Stimulated activated CD8-positive, alpha-beta memory T cell treated with anti-CD3 and anti-CD28 coated beads, Interleukin-2, amount 100 ng/mL, for 1 hour (primary cell): Measurements from ENCODE around the gene DAP3.
"Not testable (repeated sequence)": the region's sequence is repeated elsewhere in the genome, so short reads cannot be mapped to it uniquely, and the experiment has no call there.

ENCODE experiments used
- DNase-seq, 2 donors: peaks; one replicate each; pipeline ENCODE4 v3.0.0-alpha.2; 2020; ENCODE audit warnings: low read depth in 2 of 2

DAP3 gene

DNA sequence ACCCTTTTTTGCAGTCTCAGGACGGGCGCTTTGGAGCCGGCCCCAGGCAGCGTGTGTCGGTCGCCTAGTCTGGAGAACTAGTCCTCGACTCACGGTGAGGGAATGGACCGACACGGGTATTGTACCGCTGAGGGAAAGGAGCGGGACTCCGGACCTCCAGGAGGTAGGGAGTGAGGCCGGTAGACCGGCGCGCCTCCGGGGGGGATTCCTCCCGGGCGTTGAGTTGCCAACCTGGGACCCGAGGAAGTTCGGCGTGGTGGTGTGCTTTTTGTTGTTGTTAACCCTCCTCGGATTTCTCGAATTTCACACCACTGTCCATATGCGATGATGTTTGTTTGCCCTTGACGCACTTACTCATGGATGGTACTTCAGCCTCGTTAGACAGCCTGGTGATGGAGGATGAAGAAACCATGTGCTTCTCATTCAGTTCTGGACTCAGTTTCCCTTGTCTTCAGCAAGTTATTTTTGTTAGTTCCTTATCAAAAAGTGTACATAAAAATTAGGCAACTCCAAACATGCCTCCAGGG is at the start of gene DAP3:
TSS of gene DAP3 (plus strand) at position 11 of the 527 bp plus-strand sequence. CDS start 20,689 bp downstream, outside the sequence.
- not testable (repeated sequence) for DNase-seq

DNA sequence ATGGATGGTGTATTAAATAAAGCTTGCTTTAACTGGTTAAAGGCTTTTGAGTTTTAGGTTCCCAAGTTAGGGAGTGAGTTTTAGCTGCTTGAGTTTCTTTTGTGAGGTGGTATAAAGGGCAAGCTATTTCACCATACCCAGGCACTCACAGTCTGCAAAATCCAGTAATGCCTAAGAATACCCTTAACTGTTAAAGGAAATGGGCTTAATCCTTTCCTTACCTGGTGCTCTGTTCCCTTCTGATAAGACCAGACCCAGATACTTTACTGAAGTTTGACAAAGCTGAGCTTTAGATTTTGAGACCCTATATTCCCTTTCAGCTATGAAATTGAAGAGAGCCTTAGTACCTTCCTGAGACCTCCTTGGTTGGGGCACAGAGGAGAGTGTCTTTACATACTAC is 48.5 kb upstream of the DAP3 start:
- no peak for DNase-seq

DNA sequence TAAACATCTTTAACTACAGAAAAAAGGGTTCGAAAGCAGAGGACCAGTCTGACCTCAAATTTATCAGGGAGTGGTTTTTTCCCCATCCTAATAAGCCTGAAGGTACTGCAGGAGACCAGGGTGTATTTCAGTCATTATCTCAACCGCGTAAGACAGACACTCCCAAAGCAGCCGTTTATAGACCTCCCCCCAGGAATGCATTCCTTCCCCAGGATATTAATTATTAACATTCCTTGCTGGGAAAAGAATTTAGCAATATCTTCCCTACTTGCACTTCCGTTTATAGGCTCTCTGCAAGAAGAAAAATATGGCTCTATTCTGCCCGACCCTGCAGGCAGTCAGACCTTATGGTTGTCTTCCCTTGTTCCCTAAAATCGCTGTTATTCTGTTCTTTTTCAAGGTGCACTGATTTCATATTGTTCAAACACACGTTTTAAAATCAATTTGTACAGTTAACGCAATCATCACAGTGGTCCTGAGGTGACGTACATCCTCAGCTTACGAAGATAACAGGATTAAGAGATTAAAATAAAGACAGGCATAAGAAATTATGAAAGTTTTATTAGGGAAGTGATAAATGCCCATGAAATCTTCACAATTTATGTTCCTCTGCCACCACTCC is 46.2 kb upstream of the DAP3 start:
- not testable (repeated sequence) for DNase-seq

DNA sequence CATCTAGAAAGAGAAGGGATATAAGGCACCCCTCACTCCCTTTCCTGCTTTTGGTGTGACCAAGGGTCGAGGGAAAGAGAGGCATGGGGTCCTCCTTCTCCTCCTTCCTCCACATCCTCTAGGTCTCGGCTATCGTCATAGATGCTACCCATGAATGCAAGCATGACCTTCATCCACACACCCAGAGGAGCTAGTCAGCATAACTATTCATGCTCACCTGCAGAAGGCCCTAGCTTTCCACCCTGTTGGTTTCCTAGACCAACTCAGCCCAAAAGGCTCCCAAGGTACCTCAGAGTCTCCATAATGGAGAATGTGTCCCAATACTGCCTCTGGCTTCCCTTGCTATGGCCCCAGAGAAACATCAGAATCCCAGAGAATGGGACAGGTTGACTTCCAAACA is 45.7 kb upstream of the DAP3 start:
- DNase-seq: no peak

DNA sequence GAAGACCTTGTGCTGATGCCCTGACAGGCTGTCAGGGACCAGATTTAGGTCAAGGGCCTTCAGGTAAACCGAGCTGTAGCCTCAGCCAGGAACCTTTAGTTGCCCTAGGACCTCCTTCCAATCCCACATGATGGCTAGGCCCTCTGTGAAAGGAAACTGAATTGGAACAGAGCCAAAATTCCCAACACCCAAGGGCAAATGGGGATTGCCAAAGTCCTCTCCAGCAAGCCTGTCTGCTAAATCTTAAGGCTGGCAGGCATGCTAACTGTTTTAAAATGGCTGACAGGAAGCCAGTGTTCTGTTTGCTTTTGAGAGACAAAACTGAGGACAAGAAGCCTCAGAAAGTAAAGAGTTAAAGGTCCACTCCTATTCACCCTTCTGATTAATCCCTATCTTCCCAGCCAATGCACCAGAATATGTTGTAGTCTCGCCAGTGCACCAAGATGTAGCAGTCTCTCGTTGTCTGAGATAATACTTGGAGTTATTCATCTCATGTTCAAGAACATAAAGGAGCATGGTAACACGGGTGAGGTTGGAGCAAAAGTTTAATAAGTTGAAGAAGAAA is 43.8 kb upstream of the DAP3 start:
- DNase-seq: no peak

DNA sequence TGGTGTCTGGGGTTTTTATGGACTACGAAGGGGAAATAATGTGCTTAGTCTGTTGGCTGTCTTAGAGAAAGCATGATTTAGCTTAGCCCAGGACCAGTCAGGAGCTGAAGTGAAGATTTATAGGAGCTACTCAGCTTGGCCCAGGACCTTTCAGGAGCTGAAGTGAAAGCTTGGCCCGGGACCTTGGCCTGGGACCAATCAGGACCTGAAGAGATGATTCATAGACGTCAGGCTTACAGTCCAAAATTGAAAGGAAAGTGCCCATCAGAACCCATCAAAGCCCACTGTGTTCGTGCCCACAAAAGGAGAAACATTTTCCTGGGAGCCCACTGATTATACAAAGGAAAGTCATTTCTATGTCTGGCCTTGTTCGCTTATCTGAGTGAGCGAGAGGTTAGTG is 43.2 kb upstream of the DAP3 start:
- DNase-seq: no peak

DNA sequence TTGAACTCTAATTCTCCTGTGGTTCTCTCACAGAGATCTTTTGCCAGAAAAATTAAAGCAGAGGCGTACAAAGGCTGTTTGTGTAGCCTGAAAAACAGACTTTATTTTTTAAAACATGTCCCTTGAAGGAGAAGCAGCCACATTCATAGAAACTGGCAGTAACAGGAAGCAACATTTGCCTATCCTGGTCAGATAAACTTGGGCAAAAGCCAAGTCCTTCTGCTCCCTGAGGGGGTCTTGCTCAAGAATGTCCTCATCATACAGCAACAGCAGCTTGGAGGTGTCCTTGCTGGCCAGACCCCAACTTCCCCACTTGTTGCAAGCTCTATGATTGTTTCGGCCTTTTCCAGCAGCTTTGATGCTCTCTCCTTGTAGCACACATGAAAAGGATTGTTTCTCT is 42.6 kb upstream of the DAP3 start:
- no peak for DNase-seq

DNA sequence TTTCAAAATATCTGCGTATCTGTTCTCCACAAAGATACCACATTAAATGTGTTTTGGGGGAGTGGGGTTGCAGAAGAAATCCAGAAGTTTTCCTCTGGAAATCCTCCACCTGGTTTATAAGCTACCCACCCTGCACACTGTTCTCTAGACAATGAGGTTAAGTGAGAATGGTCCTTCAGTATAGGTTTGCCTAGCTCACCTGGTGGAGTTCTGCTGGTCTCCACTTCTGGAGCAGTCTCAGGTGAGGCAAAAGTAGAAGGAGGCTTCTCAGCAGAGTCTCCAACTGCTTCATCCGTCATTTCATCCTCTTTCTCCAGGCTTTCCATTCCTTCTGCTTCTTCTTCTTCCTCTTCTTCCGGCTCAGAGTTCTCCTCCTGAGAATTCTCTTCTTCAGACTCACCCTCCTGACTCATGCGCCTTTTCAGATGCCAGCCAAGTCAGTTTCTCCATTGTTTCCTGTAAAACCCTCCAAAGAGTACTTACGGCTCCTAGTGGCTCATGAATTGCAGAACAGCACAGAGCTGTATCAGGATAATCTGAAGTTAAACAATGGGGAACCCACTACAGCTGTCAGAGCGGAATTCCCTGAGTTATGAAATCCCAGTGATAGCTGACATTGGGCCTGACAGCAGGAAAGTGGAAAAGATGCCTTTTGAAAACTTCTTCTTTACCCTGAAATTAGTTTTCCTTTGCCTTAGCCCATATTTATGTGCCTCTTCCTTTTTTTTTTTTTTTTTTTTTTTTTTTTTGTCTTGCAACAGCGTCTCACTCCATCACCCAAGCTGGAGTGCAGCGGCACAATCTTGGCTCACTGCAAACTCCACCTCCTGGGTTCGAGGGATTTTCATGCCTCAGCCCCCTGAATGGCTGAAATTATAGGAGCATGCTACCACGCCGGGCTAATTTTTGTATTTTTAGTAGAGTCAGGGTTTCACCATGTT is 40.4 kb upstream of the DAP3 start:
- DNase-seq: no peak

DNA sequence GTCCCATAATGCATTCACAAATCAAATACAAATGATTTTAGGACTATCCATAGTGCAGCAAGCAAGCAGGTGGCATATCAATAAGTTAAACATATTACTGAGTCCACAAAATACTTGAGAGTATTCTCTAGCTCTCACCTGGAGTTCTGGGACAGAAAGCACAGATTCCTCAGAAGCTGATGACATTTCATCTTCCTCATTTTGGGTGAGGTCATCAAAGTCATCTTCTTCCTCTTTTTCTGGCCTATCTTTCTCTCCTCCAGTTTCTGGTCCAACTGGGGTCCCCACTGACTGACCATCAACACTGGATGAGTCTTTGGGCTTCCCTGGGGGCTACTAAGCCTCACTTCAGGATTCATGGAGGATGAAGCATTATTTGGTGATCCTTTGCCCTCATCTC is 39.2 kb upstream of the DAP3 start:
- no peak for DNase-seq

DNA sequence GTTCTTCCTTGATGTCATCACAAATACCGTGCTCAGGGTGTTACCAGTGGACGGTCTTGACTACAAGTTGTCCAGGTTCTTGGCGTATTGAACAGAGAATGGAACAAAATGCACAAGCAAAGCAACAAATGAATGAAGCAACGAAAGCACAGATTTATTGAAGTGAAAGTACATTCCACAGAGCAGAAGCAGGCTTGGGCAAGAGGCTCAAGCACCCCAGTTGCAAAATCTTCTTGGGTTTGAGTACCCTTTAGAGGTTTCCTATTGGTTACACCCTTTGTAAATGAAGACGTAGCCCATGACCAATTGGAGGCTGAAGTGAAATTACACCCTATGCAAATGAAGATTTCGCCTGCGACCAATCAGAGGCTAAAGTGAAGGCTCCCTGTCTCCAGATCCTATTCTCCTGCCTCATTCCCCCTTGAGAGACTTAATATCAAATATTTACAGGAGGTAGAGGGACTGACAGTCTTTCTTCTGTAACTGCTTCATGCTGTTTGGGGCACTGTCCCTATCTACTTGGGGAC is 38.6 kb upstream of the DAP3 start:
- DNase-seq: no peak

DNA sequence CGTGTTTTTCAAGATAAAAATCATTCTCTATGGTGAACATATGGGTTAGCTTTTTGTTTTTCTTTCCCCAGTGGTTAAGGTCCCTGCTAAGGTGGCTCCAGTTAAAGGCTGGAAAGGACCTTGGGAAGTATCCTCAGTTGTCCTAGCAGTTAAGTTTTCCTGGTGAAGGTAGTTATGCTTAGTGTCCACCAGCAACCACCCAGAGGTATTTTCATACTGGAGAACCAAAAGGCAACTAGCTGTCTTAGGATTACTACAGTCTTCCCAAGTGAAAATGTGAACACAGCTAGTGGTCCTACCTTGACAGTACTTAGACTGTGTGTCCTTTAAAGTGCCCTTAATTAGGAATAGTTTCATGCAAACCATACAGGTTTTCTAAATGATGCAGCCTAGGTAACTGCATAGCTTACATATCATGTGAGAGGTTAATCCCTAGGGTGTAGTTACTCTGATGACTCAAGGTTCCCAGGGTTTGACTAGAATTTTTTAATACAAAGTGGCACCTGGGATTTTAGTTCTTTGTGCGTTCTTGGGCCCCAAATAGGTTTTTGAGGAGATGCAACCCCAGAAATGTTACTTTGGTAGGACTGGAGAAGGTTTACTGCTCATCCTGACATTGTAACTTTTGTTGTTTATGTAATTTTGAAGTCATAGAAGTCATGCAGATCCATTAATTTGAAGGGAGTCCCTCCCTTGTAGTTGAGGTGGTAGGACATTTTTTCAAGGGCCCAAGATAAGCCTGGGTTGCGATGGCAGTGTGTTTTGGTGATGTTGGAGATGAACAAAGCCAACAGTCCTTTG is 36.8 kb upstream of the DAP3 start:
- DNase-seq: no peak

DNA sequence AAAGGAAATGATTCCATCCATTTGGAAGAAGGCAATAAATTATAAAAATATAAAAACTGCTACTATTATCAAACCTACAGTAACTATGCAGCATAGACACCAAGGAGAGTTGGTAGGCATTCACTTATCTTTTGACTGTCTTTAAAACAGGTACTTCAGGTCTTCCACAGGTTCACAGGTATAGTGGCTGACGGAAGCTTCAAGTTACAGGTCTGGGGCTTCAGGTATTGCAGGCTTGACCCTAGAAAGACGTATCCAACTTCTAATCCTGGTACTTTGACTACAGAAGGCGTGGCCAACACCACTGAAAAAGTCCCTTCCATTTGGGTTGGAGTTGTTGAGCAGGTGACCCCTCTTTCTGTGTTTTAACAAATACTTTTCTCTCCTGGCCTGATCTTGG is 35.9 kb upstream of the DAP3 start:
- DNase-seq: no peak

DNA sequence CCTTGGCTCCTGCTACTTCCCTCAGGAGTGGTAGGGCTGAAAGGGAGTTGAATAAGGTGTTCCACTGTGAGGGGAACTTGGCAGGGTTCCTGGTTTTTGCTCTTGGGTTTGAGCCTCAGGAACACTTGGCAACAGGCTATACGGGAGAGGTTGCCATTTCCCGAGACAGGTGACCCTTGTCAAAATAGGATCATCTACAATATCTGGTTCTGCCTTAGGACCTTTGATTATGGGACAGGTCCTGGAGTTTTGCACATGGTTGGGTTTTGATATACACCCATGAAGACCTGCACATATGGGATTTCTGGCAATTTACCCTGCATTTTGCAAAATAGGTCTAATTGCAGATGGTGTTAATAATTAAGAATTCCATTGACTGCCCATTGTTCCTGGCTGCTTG is 31.4 kb upstream of the DAP3 start:
- DNase-seq: no peak

DNA sequence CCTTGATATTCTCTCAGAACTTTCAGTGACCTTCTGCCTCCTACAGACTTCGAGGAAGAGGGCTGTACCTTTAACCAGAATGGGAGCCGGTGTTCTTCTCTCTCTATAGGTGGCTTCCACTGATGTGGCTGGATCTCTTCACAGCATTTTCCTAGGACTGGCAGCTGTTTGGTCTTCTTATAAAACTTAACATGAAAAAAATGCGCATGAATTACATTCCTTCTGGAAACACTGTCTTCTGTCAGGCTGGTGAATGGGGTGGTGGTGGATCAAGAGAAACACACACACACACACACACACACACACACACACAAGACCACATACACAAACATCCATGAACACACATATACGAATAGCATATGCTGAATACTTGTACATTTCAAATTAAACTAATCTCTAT is 27.7 kb upstream of the DAP3 start:
- not testable (repeated sequence) for DNase-seq

DNA sequence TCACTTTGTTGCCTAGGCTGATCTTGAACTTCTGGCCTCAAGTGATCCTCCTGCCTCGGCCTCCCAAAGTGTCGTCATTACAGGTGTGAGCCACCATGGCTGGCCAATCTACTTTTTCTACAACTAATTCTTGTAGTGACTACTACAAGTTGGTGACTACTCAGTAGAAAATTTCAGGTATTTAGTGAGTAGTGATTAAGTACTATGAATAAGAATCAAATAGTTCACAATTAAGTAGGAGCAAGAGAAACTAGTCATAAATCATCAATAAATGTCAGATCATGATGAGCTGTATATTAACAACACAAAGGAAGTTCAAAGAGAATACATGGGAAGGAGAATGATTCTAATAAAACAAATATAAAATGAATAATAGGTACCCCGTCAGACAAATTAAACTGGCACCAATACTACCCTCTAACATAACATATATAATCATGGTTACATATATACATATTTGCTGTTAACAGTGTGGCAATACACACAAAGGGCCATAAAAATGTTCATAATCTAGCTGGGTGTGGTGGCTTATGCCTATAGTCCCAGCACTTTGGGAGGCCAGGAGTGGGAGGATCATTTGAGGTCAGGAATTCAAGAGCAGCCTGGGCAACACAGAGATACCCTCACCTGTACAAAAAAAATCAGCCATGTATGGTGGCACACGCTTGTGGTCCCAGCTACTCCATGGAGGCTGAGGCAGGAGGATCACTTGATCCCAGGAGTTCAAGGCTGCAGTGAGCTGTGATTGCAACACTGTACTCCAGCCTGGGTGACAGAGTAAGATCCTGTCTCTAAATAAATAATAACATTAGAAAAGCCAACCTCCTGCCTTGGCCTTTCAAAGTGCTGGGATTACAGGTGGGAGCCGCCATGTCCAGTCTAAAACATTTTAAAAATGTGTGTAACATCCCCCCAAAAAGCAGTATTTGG is 19.4 kb upstream of the DAP3 start:
- DNase-seq: no peak

DNA sequence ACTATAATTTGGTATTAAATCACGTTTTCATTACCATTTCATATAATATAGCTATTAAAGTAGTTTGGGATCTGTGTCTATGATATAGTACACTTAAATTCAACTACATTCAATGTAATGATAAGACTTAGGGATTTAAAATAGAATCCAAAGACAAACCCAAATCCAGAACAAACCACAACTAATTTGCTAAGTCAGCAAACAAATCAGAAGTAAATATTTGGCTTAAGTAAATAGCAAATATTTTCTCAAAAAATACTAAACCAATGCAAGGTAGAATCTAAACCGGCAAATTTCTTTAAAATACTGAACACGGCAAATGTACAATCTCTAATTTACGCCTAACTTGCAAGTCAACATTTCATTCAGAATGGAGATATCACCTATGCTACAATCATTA is 17.1 kb upstream of the DAP3 start:
- DNase-seq: no peak

DNA sequence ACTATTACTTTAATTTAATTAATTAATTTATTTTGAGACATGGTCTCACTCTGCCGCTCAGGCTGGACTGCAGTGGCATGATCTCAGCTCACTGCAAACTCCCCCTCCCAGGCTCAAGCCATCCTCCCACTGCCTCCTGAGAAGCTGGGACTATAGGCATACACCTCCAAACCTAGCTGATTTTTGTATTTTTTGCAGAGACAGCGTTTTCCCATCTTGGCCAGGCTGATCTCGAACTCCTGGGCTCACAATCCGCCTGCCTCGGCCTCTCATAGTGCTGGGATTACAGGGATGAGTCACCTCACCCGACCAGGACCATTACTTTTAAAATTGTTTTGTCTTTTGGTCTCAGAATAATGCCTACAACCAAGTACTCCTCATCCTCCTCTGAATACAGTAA is 15.9 kb upstream of the DAP3 start:
- DNase-seq: no peak

DNA sequence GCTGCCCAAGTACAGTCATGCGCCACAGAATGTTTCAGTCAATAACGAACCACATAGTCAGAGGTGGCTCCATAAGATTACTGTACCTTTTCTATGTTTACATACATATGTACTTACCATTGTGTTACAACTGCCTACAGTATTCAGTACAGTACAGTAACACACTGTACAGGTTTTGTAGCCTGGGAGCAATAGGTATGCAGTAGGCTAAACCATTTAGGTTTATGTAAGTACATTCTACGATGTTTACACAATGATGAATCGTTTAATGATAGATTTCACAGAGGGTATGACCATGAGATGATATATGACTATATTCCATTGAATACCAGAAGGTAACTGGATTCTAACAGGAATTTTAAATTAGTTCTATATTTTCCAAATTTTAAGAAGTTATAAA is 10.9 kb upstream of the DAP3 start:
- no peak for DNase-seq

DNA sequence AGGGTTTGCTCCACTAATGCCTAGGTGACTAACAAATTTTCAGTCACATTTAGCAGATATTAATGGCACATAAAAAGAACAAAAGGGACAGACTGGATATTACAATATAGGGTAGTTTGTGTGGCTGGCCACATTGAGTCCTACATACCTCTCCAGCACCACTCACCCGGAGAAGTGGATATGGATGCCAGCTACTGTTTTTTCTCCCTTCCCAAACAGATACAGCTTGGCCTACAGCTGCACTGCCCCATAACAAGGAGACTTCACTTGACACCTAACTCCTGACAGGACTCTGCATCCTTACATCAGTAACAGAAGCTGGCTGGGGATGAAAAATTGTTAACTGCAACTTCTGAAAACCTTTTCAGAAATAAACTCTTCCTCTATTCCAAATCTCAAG is 9.9 kb upstream of the DAP3 start:
- not testable (repeated sequence) for DNase-seq

DNA sequence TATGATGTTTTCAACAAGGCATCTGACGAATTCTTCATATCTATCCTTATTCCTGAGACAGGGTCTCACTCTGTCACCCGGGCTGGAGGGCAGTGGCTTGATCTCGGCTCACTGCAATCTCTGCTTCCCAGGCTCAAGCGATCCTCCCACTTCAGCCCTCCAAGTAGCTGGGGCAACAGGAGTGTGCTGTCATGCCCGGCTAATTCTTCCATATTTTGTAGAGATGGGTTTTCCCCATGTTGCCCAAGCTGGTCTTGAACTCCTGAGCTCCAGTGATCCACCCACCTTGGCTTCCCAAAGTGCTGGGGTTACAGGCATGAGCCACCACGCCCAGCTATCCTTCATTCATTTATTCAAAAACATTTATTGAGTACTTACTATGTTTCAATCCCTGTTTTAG is 8.4 kb upstream of the DAP3 start:
- DNase-seq: no peak

DNA sequence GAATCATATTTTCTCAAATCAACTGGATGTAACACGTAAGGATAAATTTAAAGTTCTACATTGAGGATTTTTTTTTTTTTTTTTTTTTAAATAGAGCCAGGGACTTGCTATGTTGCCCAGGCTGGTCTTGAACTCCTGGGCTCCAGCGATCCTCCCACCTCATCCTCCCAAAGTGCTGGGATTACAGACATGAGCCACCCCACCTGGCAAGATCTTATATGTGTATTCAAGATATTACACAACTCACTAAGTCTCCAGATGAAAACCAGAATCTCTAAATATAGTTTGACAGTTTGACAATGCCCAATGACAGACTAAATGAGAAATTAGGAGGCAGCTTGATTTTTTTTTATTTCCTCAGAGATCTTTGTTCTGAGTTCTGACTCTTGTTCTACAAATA is 7.1 kb upstream of the DAP3 start:
- DNase-seq: no peak
